HG03457 (cell line): ENCODE measurements around the gene IPO7.

ENCODE experiments used
- ATAC-seq: cut with Tn5 transposase; IDR thresholded peaks from one replicate; pipeline ENCODE4 v1.9.1; 2021; ENCODE audit warnings: moderate number of reproducible peaks; ENCODE audit not compliant: unreplicated experiment

The IPO7 gene

GRCh38 chr11:9489080-9489765, 104.8 kb downstream of the IPO7 start:
- ATAC-seq, result no peak

GRCh38 chr11:9490376-9490775, 105.9 kb downstream of the IPO7 start:
- ATAC-seq, result no peak

GRCh38 chr11:9493492-9493891, 109.0 kb downstream of the IPO7 start:
- ATAC-seq, result no peak

DNA sequence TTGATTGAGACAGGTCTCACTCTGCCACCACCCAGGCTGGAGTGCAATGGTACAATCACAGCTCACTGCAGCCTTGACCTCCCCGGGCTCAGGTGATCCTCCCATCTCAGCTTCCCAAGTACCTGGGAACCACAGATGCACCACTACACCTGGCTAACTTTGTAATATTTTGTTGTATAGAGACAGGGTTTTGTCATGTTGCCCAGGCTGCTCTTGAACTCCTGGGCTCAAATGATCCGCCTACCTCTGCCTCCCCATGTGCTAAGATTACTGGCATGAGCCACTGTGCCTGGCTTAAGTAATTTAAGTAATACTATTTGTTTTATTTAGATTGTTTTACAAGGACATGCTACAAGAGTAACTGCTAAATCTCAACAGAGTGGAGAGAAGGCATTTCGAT, 109.9 kb downstream of the IPO7 start:
- no peak for ATAC-seq

DNA sequence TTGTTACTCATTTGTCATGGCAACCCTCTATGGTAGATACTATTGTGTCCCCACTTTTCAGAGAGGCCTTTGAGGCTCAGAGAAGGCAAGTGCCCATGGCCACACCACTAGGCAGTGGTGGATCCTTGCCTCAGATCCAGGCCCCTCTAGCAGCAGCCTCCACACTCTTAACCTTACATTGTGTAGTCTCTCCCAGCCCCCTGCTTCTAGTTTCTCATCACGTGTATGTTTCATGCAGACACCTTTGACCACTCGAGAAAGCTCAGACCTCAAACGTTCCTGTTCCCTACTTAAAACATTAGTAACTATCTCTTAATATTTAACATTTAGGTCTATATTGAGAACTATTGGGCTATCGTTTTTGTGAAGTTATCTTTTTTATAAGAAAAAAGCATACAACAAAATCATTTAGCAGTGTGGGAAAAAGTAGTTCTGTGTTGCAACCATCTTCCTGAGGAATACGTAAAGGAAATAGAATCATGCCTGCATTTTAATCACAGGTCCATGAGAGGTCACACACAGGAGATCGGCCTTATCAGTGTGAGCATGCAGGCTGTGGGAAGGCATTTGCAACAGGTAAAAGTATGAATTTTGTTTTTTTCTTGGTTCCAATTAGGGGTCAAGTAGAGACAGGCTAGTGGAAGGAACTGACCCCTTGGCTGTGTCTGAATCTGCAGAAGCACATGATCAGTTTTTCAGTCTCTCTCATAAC, 111.5 kb downstream of the IPO7 start:
- no peak for ATAC-seq
